Liver (tissue), 9 donors: ENCODE results near the gene AKR1A1. TPM values are rescaled to one million over a fixed set of nuclear protein-coding genes. Genes with fewer than 3 reads are reported as not detected.

Source experiments
- DNase-seq: peaks from one replicate; pipeline ENCODE4 v3.0.0-alpha.2; 2017; ENCODE audit warnings: low spot score
- H3K27ac ChIP-seq, 2 donors: one replicate each; pipeline ENCODE4 v1.7.0; 2013; ENCODE audit warnings: inconsistent platforms in 2 of 2, low read length in 2 of 2, control low read depth in 1 of 2, low read depth in 1 of 2, mild to moderate bottlenecking in 1 of 2
- H3K27me3 ChIP-seq, 4 donors: one replicate each; pipeline versions ENCODE4 v1.6.1 to v1.7.0; 2013; ENCODE audit warnings: low read length in 3 of 4, inconsistent platforms in 1 of 4, mild to moderate bottlenecking in 1 of 4, moderate library complexity in 1 of 4; ENCODE audit not compliant: control insufficient read depth in 4 of 4, insufficient read depth in 4 of 4
- H3K36me3 ChIP-seq, 4 donors: one replicate each; pipeline versions ENCODE4 v1.6.1 to v1.7.0; 2013; ENCODE audit warnings: low read length in 3 of 4, mild to moderate bottlenecking in 3 of 4, low read depth in 1 of 4, moderate library complexity in 1 of 4; ENCODE audit not compliant: control insufficient read depth in 4 of 4, insufficient read depth in 3 of 4
- H3K4me1 ChIP-seq, 4 donors: one replicate each; pipeline versions ENCODE4 v1.6.1 to v1.7.0; 2013; ENCODE audit warnings: low read length in 3 of 4, mild to moderate bottlenecking in 3 of 4, moderate library complexity in 1 of 4; ENCODE audit not compliant: control insufficient read depth in 4 of 4, insufficient read depth in 4 of 4
- H3K4me3 ChIP-seq, 3 donors: one replicate each; pipeline versions ENCODE4 v1.6.1 to v1.7.0; 2013; ENCODE audit warnings: low read length in 3 of 3, control low read depth in 1 of 3, low read depth in 1 of 3, mild to moderate bottlenecking in 1 of 3
- H3K9ac ChIP-seq, 2 donors: one replicate each; pipeline ENCODE4 v1.7.0; 2013; ENCODE audit warnings: low read length in 2 of 2, mild to moderate bottlenecking in 2 of 2, moderate library complexity in 2 of 2, control low read depth in 1 of 2, low read depth in 1 of 2
- H3K9me3 ChIP-seq, 4 donors: one replicate each; pipeline versions ENCODE4 v1.6.1 to v1.7.0; 2013; ENCODE audit warnings: low read length in 3 of 4; ENCODE audit not compliant: control insufficient read depth in 4 of 4
- ATF3 ChIP-seq: IDR thresholded peaks from 2 replicates; pipeline ENCODE4 v1.6.1; 2016; ENCODE audit warnings: antibody characterized with exemption
- CTCF ChIP-seq: fragments of 150-350 bp; IDR thresholded peaks from 2 replicates; pipeline ENCODE4 v1.5.1; 2017; ENCODE audit warnings: improper control_type of control experiment, low read depth, low read length; ENCODE audit not compliant: missing input control
- EGR1 ChIP-seq, 2 donors: IDR thresholded peaks; 2 replicates each; pipeline ENCODE4 v1.6.1; 2016 to 2018; ENCODE audit warnings: antibody characterized with exemption in 2 of 2, low read depth in 2 of 2
- FOXA1 ChIP-seq: IDR thresholded peaks from 2 replicates; pipeline ENCODE4 v1.6.1; 2016; ENCODE audit warnings: antibody characterized with exemption
- FOXA2 ChIP-seq: IDR thresholded peaks from 2 replicates; pipeline ENCODE4 v1.6.1; 2016; ENCODE audit warnings: antibody characterized with exemption
- GABPA ChIP-seq, 2 donors: IDR thresholded peaks in 1 of 2; conservative IDR thresholded peaks in 1 of 2; 2 replicates each; pipeline ENCODE4 v1.6.1; 2016; ENCODE audit warnings: antibody characterized with exemption in 2 of 2, mild to moderate bottlenecking in 1 of 2, moderate library complexity in 1 of 2
- HNF4G ChIP-seq: IDR thresholded peaks from 2 replicates; pipeline ENCODE4 v1.6.1; 2016; ENCODE audit warnings: antibody characterized with exemption
- JUND ChIP-seq, 2 donors: IDR thresholded peaks; 2 replicates each; pipeline ENCODE4 v1.6.1; 2016; ENCODE audit warnings: antibody characterized with exemption in 2 of 2
- MAX ChIP-seq: IDR thresholded peaks from 2 replicates; pipeline ENCODE4 v1.6.1; 2016; ENCODE audit warnings: antibody characterized with exemption
- NR2F2 ChIP-seq: IDR thresholded peaks from 2 replicates; pipeline ENCODE4 v1.6.1; 2016; ENCODE audit warnings: antibody characterized with exemption
- RAD21 ChIP-seq, 2 donors: IDR thresholded peaks; 2 replicates each; pipeline ENCODE4 v1.6.1; 2016; ENCODE audit warnings: antibody characterized with exemption in 2 of 2, mild to moderate bottlenecking in 2 of 2
- REST ChIP-seq: IDR thresholded peaks from 2 replicates; pipeline ENCODE4 v1.6.1; 2016; ENCODE audit warnings: antibody characterized with exemption, mild to moderate bottlenecking
- RXRA ChIP-seq, 2 donors: IDR thresholded peaks; 2 replicates each; pipeline ENCODE4 v1.6.1; 2017 to 2018; ENCODE audit warnings: antibody characterized with exemption in 2 of 2, mild to moderate bottlenecking in 1 of 2
- SP1 ChIP-seq: IDR thresholded peaks from 2 replicates; pipeline ENCODE4 v1.6.1; 2018; ENCODE audit warnings: antibody characterized with exemption, mild to moderate bottlenecking
- TAF1 ChIP-seq: conservative IDR thresholded peaks from 2 replicates; pipeline ENCODE4 v1.6.1; 2016; ENCODE audit warnings: antibody characterized with exemption, mild to moderate bottlenecking
- YY1 ChIP-seq: IDR thresholded peaks from 2 replicates; pipeline ENCODE4 v1.6.1; 2016; ENCODE audit warnings: antibody characterized with exemption, mild to moderate bottlenecking
- ZBTB33 ChIP-seq: IDR thresholded peaks from 2 replicates; pipeline ENCODE4 v1.6.1; 2016; ENCODE audit warnings: antibody characterized with exemption
- WGBS: extraction: QIAGEN DNeasy Blood & Tissue Kit; methylation state at CpG from one replicate; pipeline ENCODE4 v1.1.7; 2013; 5-methylcytosine and 5-hydroxymethylcytosine counted together
- polyA plus RNA-seq, 2 donors: library from polyadenylated mRNA; stranded (reverse) in 1 of 2; unstranded in 1 of 2; fragments of 200-250 nt in 1 of 2; fragments of >200 nt in 1 of 2; fragmentation: Nextera tagmentation in 1 of 2; extraction: Ambion mirVana in 1 of 2; gene quantifications; one replicate each; pipeline versions ENCODE4 v1.2.1 to v1.2.3, GENCODE V29; 2013 to 2015
- total RNA-seq, 2 donors: library from RNA; depleted of rRNA; stranded (reverse); fragments of >200 nt; gene quantifications; one replicate each; pipeline ENCODE4 v1.2.3, GENCODE V29; 2014
- donor health status: healthy.
- donor health status: healthy.
- donor health status: healthy.
- donor health status: healthy.
- donor health status: healthy.

AKR1A1 gene
- total and polyA plus RNA-seq, 4 donors, result 86.3 to 253 (median 218) TPM

- WGBS, result 74% methylated on average over 6 of the region's 6 CpGs
- H3K9ac ChIP-seq, result no peak overlapping the region
- no peak overlapping the region for H3K4me3 ChIP-seq
- DNase-seq, result no peak
- no peak for TF ChIP-seq FOXA2
- no peak for TF ChIP-seq GABPA (IDR thresholded peaks at IDR 0.05 in 1 of 2, conservative IDR thresholded peaks at IDR 0.05 in 1 of 2)
- no peak for TF ChIP-seq SP1
- no peak for TF ChIP-seq TAF1
- no peak for TF ChIP-seq ZBTB33
- no peak for TF ChIP-seq JUND (IDR thresholded peaks at IDR 0.05)
- no peak for TF ChIP-seq REST
- no peak for TF ChIP-seq FOXA1
- TF ChIP-seq NR2F2, result no peak
- no peak for TF ChIP-seq HNF4G
- no peak for TF ChIP-seq CTCF
- no peak for TF ChIP-seq RXRA (IDR thresholded peaks at IDR 0.05)
- no peak for TF ChIP-seq EGR1 (IDR thresholded peaks at IDR 0.05; ENCODE audit: low read depth in 2 of 2)
- TF ChIP-seq YY1, result no peak
- no peak for TF ChIP-seq ATF3
- TF ChIP-seq RAD21 (IDR thresholded peaks at IDR 0.05), result no peak
- TF ChIP-seq MAX, result no peak
- no peak overlapping the region for H3K27ac ChIP-seq
- H3K4me1 ChIP-seq, result peaks cover 0 to 7% (median 0%) of the 10 kb centered on the region in 4 donors
- H3K9me3 ChIP-seq, result no peaks in the 10 kb centered on the region
- H3K36me3 ChIP-seq, result peaks cover 5 to 27% (median 11%) of the 10 kb centered on the region in 4 donors
- no peaks in the 10 kb centered on the region for H3K27me3 ChIP-seq
These were observed 56.9 kb downstream of the AKR1A1 start for GRCh38 chr1:45607404-45608074.
